Neural cell (in vitro differentiated cells): ENCODE results near the gene FYCO1. TPM values are rescaled to one million over a fixed set of nuclear protein-coding genes. Genes with fewer than 3 reads are reported as not detected.
"Not testable (repeated sequence)": the region's sequence is repeated elsewhere in the genome, so short reads cannot be mapped to it uniquely, and the experiment has no call there.

Experiments
- H2AFZ ChIP-seq: fragments of 200-600, 300-800 bp; sonication (generic), shearing (Covaris generic); 2 replicates; pipeline ENCODE4 v1.6.0; 2014; ENCODE audit warnings: low read depth, mild to moderate bottlenecking, antibody characterized with exemption, low read length, moderate library complexity
- H3F3A ChIP-seq: fragments of 200-600 bp; shearing (Covaris generic); 2 replicates; pipeline ENCODE4 v1.6.1; 2016; ENCODE audit warnings: mild to moderate bottlenecking, moderate library complexity, mixed read lengths, antibody characterized with exemption, low read length; ENCODE audit not compliant: insufficient read depth, poor library complexity, severe bottlenecking
- H3K27ac ChIP-seq: fragments of 200-600, 300-800 bp; sonication (generic), shearing (Covaris generic); 2 replicates; pipeline ENCODE4 v1.5.1; 2014; ENCODE audit warnings: mild to moderate bottlenecking, low read length, moderate library complexity
- H3K27me3 ChIP-seq: fragments of 300-800, 200-600 bp; sonication (generic), shearing (Covaris generic); 2 replicates; pipeline ENCODE4 v1.6.0; 2014; ENCODE audit warnings: mild to moderate bottlenecking, low read depth, low read length, moderate library complexity; ENCODE audit not compliant: insufficient read depth
- H3K36me3 ChIP-seq: fragments of 300-800, 200-600 bp; sonication (generic), shearing (Covaris generic); 2 replicates; pipeline ENCODE4 v1.5.1; 2014; ENCODE audit warnings: mild to moderate bottlenecking, antibody characterized with exemption, low read length, moderate library complexity; ENCODE audit not compliant: insufficient read depth
- H3K4me2 ChIP-seq: fragments of 300-800, 200-600 bp; sonication (generic), shearing (Covaris generic); 2 replicates; pipeline ENCODE4 v1.6.0; 2014; ENCODE audit warnings: mild to moderate bottlenecking, low read length
- H3K4me3 ChIP-seq: fragments of 300-800, 200-600 bp; sonication (generic), shearing (Covaris generic); 2 replicates; pipeline ENCODE4 v1.5.1; 2014; ENCODE audit warnings: mild to moderate bottlenecking, low read length, moderate library complexity
- H3K79me2 ChIP-seq: fragments of 200-600 bp; shearing (Covaris generic); replicated peaks from 2 replicates; pipeline ENCODE4 v1.6.0; 2014; ENCODE audit warnings: mild to moderate bottlenecking, low read length, moderate library complexity; ENCODE audit not compliant: insufficient read depth
- H3K9ac ChIP-seq: fragments of 300-800, 200-600 bp; sonication (generic), shearing (Covaris generic); 2 replicates; pipeline ENCODE4 v1.6.1; 2016; ENCODE audit warnings: mild to moderate bottlenecking, low read length, mixed read lengths
- H3K9me2 ChIP-seq: fragments of 200-600 bp; shearing (Covaris generic); 2 replicates; pipeline ENCODE4 v1.6.1; 2016; ENCODE audit warnings: mild to moderate bottlenecking, low read length, mixed read lengths; ENCODE audit not compliant: insufficient read depth
- H3K9me3 ChIP-seq: fragments of 200-600, 300-800 bp; sonication (generic), shearing (Covaris generic); 2 replicates; pipeline ENCODE4 v1.6.1; 2016; ENCODE audit warnings: mild to moderate bottlenecking, mixed run types, low read length, moderate library complexity, mixed read lengths
- H4K20me1 ChIP-seq: fragments of 200-600 bp; shearing (Covaris generic); 2 replicates; pipeline ENCODE4 v1.6.1; 2016; ENCODE audit warnings: mild to moderate bottlenecking, mixed run types; ENCODE audit not compliant: insufficient read depth
- EP300 ChIP-seq: fragments of 450-650 bp; conservative IDR thresholded peaks from 2 replicates; pipeline ENCODE4 v1.6.1; 2014; ENCODE audit warnings: antibody characterized with exemption, mild to moderate bottlenecking, moderate library complexity; ENCODE audit not compliant: poor library complexity, severe bottlenecking
- EZH2 ChIP-seq: fragments of 200-600, 300-800 bp; shearing (Covaris generic), sonication (generic); IDR thresholded peaks from 2 replicates; pipeline ENCODE4 v1.6.1; 2014; ENCODE audit warnings: antibody characterized with exemption, low read length, borderline replicate concordance, mild to moderate bottlenecking; ENCODE audit not compliant: insufficient read depth, poor library complexity, severe bottlenecking
- MXI1 ChIP-seq: fragments of 450-650 bp; conservative IDR thresholded peaks from 2 replicates; pipeline ENCODE4 v1.6.1; 2014; ENCODE audit warnings: antibody characterized with exemption, mild to moderate bottlenecking; ENCODE audit not compliant: poor library complexity, severe bottlenecking
- POLR2AphosphoS5 ChIP-seq: IDR thresholded peaks from 2 replicates; pipeline ENCODE4 v1.6.1; 2012
- RAD21 ChIP-seq: fragments of 450-650 bp; conservative IDR thresholded peaks from 2 replicates; pipeline ENCODE4 v1.6.1; 2014; ENCODE audit warnings: antibody characterized with exemption, mild to moderate bottlenecking, moderate library complexity
- REST ChIP-seq: IDR thresholded peaks from 2 replicates; pipeline ENCODE4 v1.6.1; 2012; ENCODE audit warnings: borderline replicate concordance
- SMC3 ChIP-seq: fragments of 450-650 bp; conservative IDR thresholded peaks from 2 replicates; pipeline ENCODE4 v1.6.1; 2014; ENCODE audit warnings: antibody characterized with exemption, mild to moderate bottlenecking, moderate library complexity; ENCODE audit not compliant: poor library complexity
- TAF1 ChIP-seq: IDR thresholded peaks from 2 replicates; pipeline ENCODE4 v1.6.1; 2012; ENCODE audit warnings: low read depth
- polyA plus RNA-seq: library from polyadenylated mRNA; depleted of rRNA; stranded (reverse); fragments of >200 nt; gene quantifications from 2 replicates; pipeline ENCODE4 v1.2.3, GENCODE V29; 2014
- TF ChIP-seq, protein P1 (sequence below): fragments of 450-650 bp; IDR thresholded peaks from 2 replicates; pipeline ENCODE4 v1.5.1; 2014; ENCODE audit warnings: antibody characterized with exemption, mild to moderate bottlenecking, moderate library complexity; ENCODE audit not compliant: poor library complexity, severe bottlenecking

The FYCO1 gene
- polyA plus RNA-seq, 1 donor from 2014 or later: 0.12 TPM

GRCh38 chr3:46008058-46008457, 12.4 kb upstream of the FYCO1 start:
- Histone ChIP-seq H3K36me3 (no peaks in the 10 kb centered on the region), H3K9ac (no peak overlapping the region), H3K9me3 (no peaks in the 10 kb centered on the region), H3K27ac (no peak overlapping the region), H3K9me2 (no peaks in the 10 kb centered on the region), H3F3A (no peaks in the 10 kb centered on the region), H4K20me1 (no peaks in the 10 kb centered on the region), H2AFZ (no peak overlapping the region), H3K79me2 (no peaks in the 10 kb centered on the region), H3K4me2 (no peak overlapping the region), H3K27me3 (no peaks in the 10 kb centered on the region), H3K4me3 (no peak overlapping the region)
- TF ChIP-seq POLR2AphosphoS5 (no peak), EP300 (no peak), SMC3 (no peak), TAF1 (no peak), RAD21 (no peak), EZH2 (no peak)
- TF ChIP-seq, protein P1, sequence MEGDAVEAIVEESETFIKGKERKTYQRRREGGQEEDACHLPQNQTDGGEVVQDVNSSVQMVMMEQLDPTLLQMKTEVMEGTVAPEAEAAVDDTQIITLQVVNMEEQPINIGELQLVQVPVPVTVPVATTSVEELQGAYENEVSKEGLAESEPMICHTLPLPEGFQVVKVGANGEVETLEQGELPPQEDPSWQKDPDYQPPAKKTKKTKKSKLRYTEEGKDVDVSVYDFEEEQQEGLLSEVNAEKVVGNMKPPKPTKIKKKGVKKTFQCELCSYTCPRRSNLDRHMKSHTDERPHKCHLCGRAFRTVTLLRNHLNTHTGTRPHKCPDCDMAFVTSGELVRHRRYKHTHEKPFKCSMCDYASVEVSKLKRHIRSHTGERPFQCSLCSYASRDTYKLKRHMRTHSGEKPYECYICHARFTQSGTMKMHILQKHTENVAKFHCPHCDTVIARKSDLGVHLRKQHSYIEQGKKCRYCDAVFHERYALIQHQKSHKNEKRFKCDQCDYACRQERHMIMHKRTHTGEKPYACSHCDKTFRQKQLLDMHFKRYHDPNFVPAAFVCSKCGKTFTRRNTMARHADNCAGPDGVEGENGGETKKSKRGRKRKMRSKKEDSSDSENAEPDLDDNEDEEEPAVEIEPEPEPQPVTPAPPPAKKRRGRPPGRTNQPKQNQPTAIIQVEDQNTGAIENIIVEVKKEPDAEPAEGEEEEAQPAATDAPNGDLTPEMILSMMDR: no peak

DNA sequence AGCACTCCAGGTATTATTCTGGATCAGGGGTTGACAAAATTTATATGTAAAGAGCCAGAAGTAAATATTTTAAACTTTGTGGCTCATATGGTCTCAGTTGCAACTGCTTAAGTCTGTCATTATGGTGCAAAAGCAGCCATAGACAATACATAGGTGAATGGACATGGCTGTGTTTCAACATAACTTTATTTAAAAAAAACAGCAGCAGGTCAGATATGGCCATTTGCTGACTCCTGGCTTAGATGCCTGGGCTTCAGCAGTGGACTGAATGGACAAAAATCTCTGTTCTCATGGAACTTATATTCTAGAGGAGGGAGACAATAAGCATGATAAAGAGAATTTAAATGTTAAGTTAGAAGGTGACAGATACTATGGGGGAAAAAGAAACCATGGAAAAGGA, 11.7 kb upstream of the FYCO1 start:
- no peak overlapping the region for H3K4me2 ChIP-seq
- H3K36me3 ChIP-seq: no peaks in the 10 kb centered on the region
- no peak overlapping the region for H3K27ac ChIP-seq
- no peaks in the 10 kb centered on the region for H4K20me1 ChIP-seq
- H3K9me2 ChIP-seq: no peaks in the 10 kb centered on the region
- H3K9me3 ChIP-seq: no peaks in the 10 kb centered on the region
- no peaks in the 10 kb centered on the region for H3F3A ChIP-seq
- no peak overlapping the region for H2AFZ ChIP-seq
- H3K79me2 ChIP-seq: no peaks in the 10 kb centered on the region
- H3K27me3 ChIP-seq: no peaks in the 10 kb centered on the region
- no peak for TF ChIP-seq RAD21
- H3K9ac ChIP-seq: no peak overlapping the region
- no peak overlapping the region for H3K4me3 ChIP-seq

DNA sequence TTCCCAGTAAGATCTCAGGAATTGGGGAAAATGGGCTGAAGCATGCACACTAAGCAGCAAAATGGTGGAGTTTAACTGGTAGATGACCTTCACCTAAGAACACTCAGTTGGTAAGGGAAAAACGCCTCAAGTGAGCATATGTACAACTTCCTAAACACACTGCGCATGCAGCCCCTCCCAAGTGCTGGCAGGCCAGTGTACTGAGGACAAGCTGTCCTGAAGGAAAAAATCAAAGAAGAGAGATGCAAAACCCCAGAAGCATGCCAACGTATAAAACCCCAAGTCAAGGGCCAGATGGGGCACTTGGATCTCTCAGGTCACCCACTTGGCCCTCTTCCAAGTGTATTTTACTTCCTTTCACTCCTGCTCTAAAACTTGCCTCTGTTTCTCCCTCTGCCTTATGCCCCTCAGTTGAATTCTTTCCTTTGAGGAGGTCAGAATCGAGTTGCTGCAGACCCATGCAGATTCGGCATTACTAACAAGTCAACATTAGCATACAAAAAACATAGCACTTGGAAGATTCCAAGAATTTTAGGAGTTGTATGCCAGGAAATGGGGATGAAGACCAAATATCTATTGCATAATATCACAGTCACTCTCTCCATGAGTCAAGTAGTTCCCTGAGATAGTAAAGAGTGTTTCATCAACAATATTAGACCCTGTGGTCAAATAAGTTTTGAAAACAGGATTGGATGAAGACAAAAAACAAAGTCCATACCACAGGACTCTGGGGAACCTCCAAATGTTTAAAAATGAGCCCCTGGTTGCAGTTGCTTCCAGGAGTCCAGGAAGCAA, 10.8 kb upstream of the FYCO1 start:
- no peak overlapping the region for H3K4me2 ChIP-seq

DNA sequence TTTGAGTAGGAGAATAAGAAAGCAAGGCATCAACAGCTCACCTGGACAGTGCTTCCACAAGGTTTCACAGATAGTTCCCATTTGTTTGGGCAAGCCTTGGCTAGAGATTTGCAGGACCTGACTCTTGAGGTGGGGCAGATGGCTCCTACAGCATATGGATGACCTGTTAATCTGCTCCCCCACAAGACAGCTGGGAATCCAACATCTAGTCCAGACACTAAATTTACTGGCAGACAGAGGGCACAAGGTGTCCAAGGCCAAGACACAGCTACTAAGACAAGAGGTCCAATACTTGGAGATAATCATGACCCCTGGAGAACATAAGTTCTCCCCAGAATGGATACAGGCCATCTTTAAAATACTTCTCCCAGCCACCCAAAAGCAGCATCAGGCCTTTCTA, 8.1 kb upstream of the FYCO1 start:
- H3K27me3 ChIP-seq, H3F3A ChIP-seq, H3K27ac ChIP-seq: not testable (repeated sequence)

More for the DNA sequence above, 10.8 kb upstream of the FYCO1 start:
- Histone ChIP-seq H3K36me3 (no peaks in the 10 kb centered on the region), H4K20me1 (no peaks in the 10 kb centered on the region), H3K9me2 (no peaks in the 10 kb centered on the region), H3K4me3 (no peak overlapping the region), H3K27me3 (no peaks in the 10 kb centered on the region), H3K9me3 (no peaks in the 10 kb centered on the region), H2AFZ (no peak overlapping the region), H3F3A (no peaks in the 10 kb centered on the region), H3K79me2 (no peaks in the 10 kb centered on the region), H3K9ac (no peak overlapping the region), H3K27ac (no peak overlapping the region)
- no peak for TF ChIP-seq MXI1
- no peak for TF ChIP-seq EP300
- no peak for TF ChIP-seq RAD21
- TF ChIP-seq POLR2AphosphoS5: no peak
- no peak for TF ChIP-seq REST
- no peak for TF ChIP-seq EZH2
- TF ChIP-seq TAF1: no peak

More for the DNA sequence above, 8.1 kb upstream of the FYCO1 start:
- not testable (repeated sequence) for H3K9me2 ChIP-seq, H3K4me2 ChIP-seq, H3K4me3 ChIP-seq, H3K9ac ChIP-seq, H2AFZ ChIP-seq, H4K20me1 ChIP-seq, H3K79me2 ChIP-seq, H3K36me3 ChIP-seq, H3K9me3 ChIP-seq
